H1 (cell line): Measurements from ENCODE around the gene LCAT. TPM values are rescaled to one million over a fixed set of nuclear protein-coding genes. Genes with fewer than 3 reads are reported as not detected.
A peak's percentile ranks its signal among the peaks of the same experiment; 100 is the strongest.

Source experiments
- CTCF ChIA-PET: fragments of 300-600 bp; sonication (Branson Sonifier 250); formaldehyde crosslinking; loops from one replicate; lab custom pipeline; 2021; ENCODE audit not compliant: partially characterized antibody; lab: Charles Lee
- POLR2A ChIA-PET: fragments of 300-600 bp; sonication (Branson Sonifier 250); formaldehyde crosslinking; loops from one replicate; lab custom pipeline; 2021; ENCODE audit warnings: inconsistent platforms; ENCODE audit not compliant: partially characterized antibody; lab: Charles Lee
- DNase-seq, 2 experiments: peaks; one replicate each; pipeline versions ENCODE4 v3.0.0 to v3.0.0-alpha.2; 2010 to 2022; ENCODE audit warnings: low spot score in 2 of 2, low read depth in 1 of 2, mixed read lengths in 1 of 2
- FAIRE-seq: peaks from 2 replicates; lab custom pipeline; 2011; peaks lifted over from hg19 to GRCh38; lab: Jason Lieb, UNC
- H2AFZ ChIP-seq: 2 replicates; pipeline ENCODE4 v1.8.1; 2012; ENCODE audit warnings: low read length, inconsistent platforms
- H2AK5ac ChIP-seq: 2 replicates; pipeline ENCODE4 v1.6.1; 2013; ENCODE audit warnings: low read depth, low read length
- H2BK120ac ChIP-seq: replicated peaks from 2 replicates; pipeline ENCODE3; 2013; ENCODE audit warnings: low read depth, low read length, inconsistent platforms
- H2BK12ac ChIP-seq: 2 replicates; pipeline ENCODE4 v1.6.1; 2013; ENCODE audit warnings: low read depth, low read length
- H2BK15ac ChIP-seq: 2 replicates; pipeline ENCODE4 v1.6.1; 2013; ENCODE audit warnings: low read length
- H2BK20ac ChIP-seq: 2 replicates; pipeline ENCODE4 v1.6.1; 2013; ENCODE audit warnings: low read length
- H2BK5ac ChIP-seq: 2 replicates; pipeline ENCODE4 v1.6.1; 2013; ENCODE audit warnings: low read depth, low read length
- H3K14ac ChIP-seq: 2 replicates; pipeline ENCODE4 v1.6.1; 2013; ENCODE audit warnings: inconsistent platforms; ENCODE audit not compliant: insufficient read length
- H3K18ac ChIP-seq: 2 replicates; pipeline ENCODE4 v1.6.1; 2013; ENCODE audit warnings: low read length; ENCODE audit errors: extremely low read depth
- H3K23ac ChIP-seq: 2 replicates; pipeline ENCODE4 v1.6.1; 2013; ENCODE audit warnings: inconsistent platforms; ENCODE audit not compliant: insufficient read length
- H3K23me2 ChIP-seq: 2 replicates; pipeline ENCODE4 v1.6.1; 2013; ENCODE audit warnings: low read depth, low read length
- H3K27ac ChIP-seq: 2 replicates; pipeline ENCODE4 v1.6.1; 2011; ENCODE audit warnings: low read depth, low read length, inconsistent platforms
- H3K27me3 ChIP-seq, 4 experiments: replicated peaks in 1 of 4; 1 replicate in 1 of 4; 2 replicates in 3 of 4; pipeline versions ENCODE4 v1.6.1 to v1.8.1; 2011 to 2013; ENCODE audit warnings: low read length in 3 of 4, mild to moderate bottlenecking in 3 of 4, inconsistent platforms in 2 of 4, mixed read lengths in 2 of 4, moderate library complexity in 1 of 4; ENCODE audit not compliant: control insufficient read depth in 3 of 4, insufficient read depth in 3 of 4; ENCODE audit errors: extremely low read depth in 1 of 4
- H3K36me3 ChIP-seq, 4 experiments: 2 replicates each; pipeline versions ENCODE4 v1.6.1 to v1.8.1; 2011 to 2013; ENCODE audit warnings: mild to moderate bottlenecking in 4 of 4, low read length in 3 of 4, moderate library complexity in 2 of 4, control low read depth in 1 of 4, inconsistent platforms in 1 of 4; ENCODE audit not compliant: insufficient read depth in 4 of 4, control insufficient read depth in 2 of 4
- H3K4ac ChIP-seq: replicated peaks from 2 replicates; pipeline ENCODE3; 2013; ENCODE audit warnings: low read length, low read depth, mixed read lengths, inconsistent platforms; ENCODE audit not compliant: insufficient read length
- H3K4me1 ChIP-seq, 4 experiments: replicated peaks in 1 of 4; 1 replicate in 1 of 4; 2 replicates in 3 of 4; pipeline versions ENCODE4 v1.6.1 to v1.8.1; 2011 to 2013; ENCODE audit warnings: low read length in 3 of 4, inconsistent platforms in 2 of 4, mixed read lengths in 1 of 4; ENCODE audit not compliant: insufficient read depth in 4 of 4, control insufficient read depth in 3 of 4
- H3K4me2 ChIP-seq, 2 experiments: 2 replicates each; pipeline versions ENCODE4 v1.6.1 to v1.8.1; 2011 to 2013; ENCODE audit warnings: low read depth in 2 of 2, low read length in 2 of 2, control low read depth in 1 of 2, inconsistent platforms in 1 of 2, mild to moderate bottlenecking in 1 of 2; ENCODE audit not compliant: insufficient read depth in 1 of 2
- H3K4me3 ChIP-seq, 4 experiments: fragments of 200-600, 300-600 bp in 1 of 4; sonication (generic), shearing (Covaris generic), sonication (Bioruptor Twin) in 1 of 4; 2 replicates each; pipeline versions ENCODE4 v1.5.1 to v1.8.1; 2011 to 2016; ENCODE audit warnings: low read length in 4 of 4, low read depth in 3 of 4, control low read depth in 2 of 4, inconsistent platforms in 2 of 4, mild to moderate bottlenecking in 2 of 4, mixed read lengths in 1 of 4, moderate library complexity in 1 of 4; ENCODE audit not compliant: insufficient read depth in 2 of 4; ENCODE audit errors: extremely low read depth in 1 of 4
- H3K56ac ChIP-seq: replicated peaks from 2 replicates; pipeline ENCODE3; 2013; ENCODE audit warnings: low read depth, mild to moderate bottlenecking, mixed read lengths, low read length, inconsistent platforms; ENCODE audit not compliant: insufficient read length
- H3K79me1 ChIP-seq: 2 replicates; pipeline ENCODE4 v1.6.1; 2013; ENCODE audit warnings: low read depth, low read length, control low read depth
- H3K79me2 ChIP-seq, 2 experiments: 2 replicates each; pipeline versions ENCODE4 v1.6.1 to v1.8.1; 2012 to 2013; ENCODE audit warnings: low read length in 2 of 2, mild to moderate bottlenecking in 2 of 2, inconsistent platforms in 1 of 2; ENCODE audit not compliant: insufficient read depth in 2 of 2, control insufficient read depth in 1 of 2
- H3K9ac ChIP-seq, 4 experiments: replicated peaks in 1 of 4; 1 replicate in 1 of 4; 2 replicates in 3 of 4; pipeline versions ENCODE4 v1.6.1 to v1.8.1; 2011 to 2013; ENCODE audit warnings: low read depth in 3 of 4, low read length in 3 of 4, control low read depth in 2 of 4, mild to moderate bottlenecking in 2 of 4, moderate library complexity in 2 of 4, inconsistent platforms in 1 of 4; ENCODE audit errors: extremely low read depth in 1 of 4
- H3K9me3 ChIP-seq, 2 experiments: 2 replicates each; pipeline versions ENCODE4 v1.6.1 to v1.8.1; 2012 to 2013; ENCODE audit warnings: mild to moderate bottlenecking in 2 of 2, moderate library complexity in 2 of 2, control low read depth in 1 of 2, inconsistent platforms in 1 of 2, low read depth in 1 of 2, low read length in 1 of 2, mixed read lengths in 1 of 2; ENCODE audit not compliant: insufficient read depth in 2 of 2
- H4K20me1 ChIP-seq, 2 experiments: replicated peaks in 1 of 2; 2 replicates each; pipeline versions ENCODE3 to v1.8.1; 2011 to 2013; ENCODE audit warnings: inconsistent platforms in 2 of 2, low read length in 2 of 2, mild to moderate bottlenecking in 1 of 2; ENCODE audit not compliant: insufficient read depth in 2 of 2, control insufficient read depth in 1 of 2
- H4K5ac ChIP-seq: 2 replicates; pipeline ENCODE4 v1.6.1; 2013; ENCODE audit warnings: low read length, low read depth, mixed read lengths, inconsistent platforms; ENCODE audit not compliant: insufficient read length
- H4K8ac ChIP-seq: 2 replicates; pipeline ENCODE4 v1.8.0; 2013; ENCODE audit warnings: mild to moderate bottlenecking, moderate library complexity, low read length, inconsistent platforms; ENCODE audit not compliant: insufficient read depth; ENCODE audit errors: extremely low read depth
- H4K91ac ChIP-seq: replicated peaks from 2 replicates; pipeline ENCODE3; 2013; ENCODE audit warnings: low read length, mixed read lengths, inconsistent platforms; ENCODE audit not compliant: insufficient read length
- HDAC6 ChIP-seq: IDR thresholded peaks from one replicate; pipeline ENCODE4 v1.7.1; 2012; ENCODE audit warnings: low read depth, mild to moderate bottlenecking, inconsistent platforms, low read length, moderate library complexity
- NANOG ChIP-seq: IDR thresholded peaks from 2 replicates; pipeline ENCODE4 v1.6.1; 2011; ENCODE audit warnings: low read length, low read depth, mild to moderate bottlenecking, inconsistent platforms; ENCODE audit not compliant: insufficient read depth, poor library complexity, severe bottlenecking
- POLR2AphosphoS5 ChIP-seq: IDR thresholded peaks from 2 replicates; pipeline ENCODE4 v1.6.1; 2011; ENCODE audit warnings: low read depth, low read length
- WGBS, 2 experiments: shearing (Covaris generic) in 1 of 2; methylation state at CpG; one replicate each; pipeline versions ENCODE4 v1.1.6 to v1.1.7; 2013 to 2015; ENCODE audit warnings: low lambda C conversion rate in 2 of 2, mixed read lengths in 2 of 2, inconsistent platforms in 1 of 2, low coverage in 1 of 2, missing lambda C conversion rate in 1 of 2; ENCODE audit not compliant: insufficient replicate concordance in 2 of 2, insufficient coverage in 1 of 2, insufficient read length in 1 of 2; ENCODE audit errors: extremely low coverage in 1 of 2, missing lambda C conversion rate in 1 of 2; 5-methylcytosine and 5-hydroxymethylcytosine counted together
- polyA plus RNA-seq, 7 experiments: library from polyadenylated mRNA; depleted of rRNA in 3 of 7; stranded (reverse) in 5 of 7; unstranded in 2 of 7; fragments of >200 nt in 5 of 7; fragments of 200-250 nt in 2 of 7; gene quantifications; 1 replicate in 5 of 7; 2 replicates in 1 of 7; 4 replicates in 1 of 7; pipeline versions ENCODE4 v1.2.1 to v1.2.3, GENCODE V29; 2011 to 2013; ENCODE audit warnings: missing spikeins in 2 of 7, mixed read lengths in 2 of 7
- total RNA-seq: library from RNA; stranded (reverse); fragmentation: NEBNext Ultra II Directional; extraction: Animal tissue kit (Norgen Biotek cat#: 25700); gene quantifications from 2 replicates; pipeline ENCODE4 v1.2.1, GENCODE V29; 2021
- TF ChIP-seq, protein P1 (sequence below): IDR thresholded peaks from 2 replicates; pipeline ENCODE4 v1.6.1; 2012; ENCODE audit warnings: inconsistent platforms
- TF ChIP-seq, protein P2 (sequence below): IDR thresholded peaks from 2 replicates; pipeline ENCODE4 v1.6.1; 2012; ENCODE audit warnings: low read length, inconsistent platforms

Gene LCAT
- total and polyA plus RNA-seq, 2 of the 8 experiments (the other 6 are each of a cell fraction or from before 2014, with no cell fraction given) = 9.4 to 19.6 TPM

DNA sequence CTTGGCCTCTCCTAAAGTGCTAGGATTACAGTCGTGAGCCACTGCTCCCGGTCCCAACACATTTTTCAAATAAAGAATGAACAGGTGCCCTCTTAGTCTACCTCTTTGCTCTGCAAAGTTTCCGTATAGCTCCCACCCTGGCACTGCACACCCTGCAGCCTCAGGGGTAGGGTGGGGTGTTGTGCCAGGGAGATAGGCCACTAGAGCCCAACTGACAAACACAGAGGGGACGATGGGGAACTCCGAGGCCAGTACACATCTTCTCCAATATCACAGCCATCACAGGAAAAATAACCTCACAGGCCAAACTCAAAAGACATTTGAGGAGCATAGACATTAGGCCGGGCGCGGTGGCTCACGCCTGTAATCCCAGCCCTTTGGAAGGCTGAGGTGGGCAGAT, 27.2 kb upstream of the LCAT start:
- Histone ChIP-seq H2BK12ac (no peak overlapping the region), H3K18ac (no peak overlapping the region; the same call in 1 of the 2 replicates), H3K36me3 (no peaks in the 10 kb centered on the region), H3K4ac (no peak overlapping the region), H3K56ac (no peak overlapping the region), H2BK5ac (no peak overlapping the region; the same call in 1 of the 2 replicates), H4K20me1 (peaks cover 0 to 9% of the 10 kb centered on the region in 2 experiments), H4K8ac (no peak overlapping the region), H3K23ac (no peak overlapping the region), H3K9me3 (no peaks in the 10 kb centered on the region), H3K27me3 (no peaks in the 10 kb centered on the region), H3K4me3 (no peak overlapping the region), H3K27ac (no peak overlapping the region), H3K9ac (no peak overlapping the region), H2BK120ac (no peak overlapping the region), H2BK15ac (no peak overlapping the region), H3K4me2 (no peak overlapping the region), H3K14ac (no peak overlapping the region), H2BK20ac (no peak overlapping the region), H3K23me2 (peaks cover 7% of the 10 kb centered on the region; the same call in 1 of the 2 replicates), H2AK5ac (no peak overlapping the region), H2AFZ (no peak overlapping the region), H3K4me1 (peaks cover 6 to 14% (median 11%) of the 10 kb centered on the region in 4 experiments), H3K79me1 (peaks cover 12% of the 10 kb centered on the region; the same call in 1 of the 2 replicates), H3K79me2 (peaks cover 0 to 4% of the 10 kb centered on the region in 2 experiments; a peak in 2 of 4 replicates), H4K91ac (peak overlapping the region; percentile 54), H4K5ac (no peak overlapping the region)
- no peak for DNase-seq
- ChIA-PET CTCF (interaction anchor here (0.7 to 5.2 kb wide), 5 partner anchors 11 to 94 kb away, joined by 3 to 27 read pairs (median 3); partner anchors contain the start of gene DPEP3), POLR2A (no interaction called here)
- FAIRE-seq = no peak
- no peak for TF ChIP-seq POLR2AphosphoS5
- TF ChIP-seq, protein P1, sequence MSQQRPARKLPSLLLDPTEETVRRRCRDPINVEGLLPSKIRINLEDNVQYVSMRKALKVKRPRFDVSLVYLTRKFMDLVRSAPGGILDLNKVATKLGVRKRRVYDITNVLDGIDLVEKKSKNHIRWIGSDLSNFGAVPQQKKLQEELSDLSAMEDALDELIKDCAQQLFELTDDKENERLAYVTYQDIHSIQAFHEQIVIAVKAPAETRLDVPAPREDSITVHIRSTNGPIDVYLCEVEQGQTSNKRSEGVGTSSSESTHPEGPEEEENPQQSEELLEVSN = no peak
- TF ChIP-seq HDAC6 = no peak
- no peak for TF ChIP-seq NANOG
- TF ChIP-seq, protein P2, sequence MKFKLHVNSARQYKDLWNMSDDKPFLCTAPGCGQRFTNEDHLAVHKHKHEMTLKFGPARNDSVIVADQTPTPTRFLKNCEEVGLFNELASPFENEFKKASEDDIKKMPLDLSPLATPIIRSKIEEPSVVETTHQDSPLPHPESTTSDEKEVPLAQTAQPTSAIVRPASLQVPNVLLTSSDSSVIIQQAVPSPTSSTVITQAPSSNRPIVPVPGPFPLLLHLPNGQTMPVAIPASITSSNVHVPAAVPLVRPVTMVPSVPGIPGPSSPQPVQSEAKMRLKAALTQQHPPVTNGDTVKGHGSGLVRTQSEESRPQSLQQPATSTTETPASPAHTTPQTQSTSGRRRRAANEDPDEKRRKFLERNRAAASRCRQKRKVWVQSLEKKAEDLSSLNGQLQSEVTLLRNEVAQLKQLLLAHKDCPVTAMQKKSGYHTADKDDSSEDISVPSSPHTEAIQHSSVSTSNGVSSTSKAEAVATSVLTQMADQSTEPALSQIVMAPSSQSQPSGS = no peak
- WGBS, 2 experiments = 92% methylated on average over 9 of the region's 9 CpGs; no CpG with 5 or more reads in 1 of the 2 experiments
